Panc1 (cell line): Measurements from ENCODE around the gene SMCR8. TPM values are rescaled to one million over a fixed set of nuclear protein-coding genes. Genes with fewer than 3 reads are reported as not detected.

Experiments used
- ATAC-seq: fragments of 200-7000 bp; cut with Tn5 transposase; 2 replicates; pipeline ENCODE4 v1.9.1; 2020; ENCODE audit warnings: mild to moderate bottlenecking, moderate library complexity
- BruUV-seq: library from RNA; stranded (reverse); fragments of 400-500 nt; replicated peaks from 2 replicates; lab custom pipeline; 2021; lab: Mats Ljungman, UMichigan
- CTCF ChIA-PET: fragments of 300-600 bp; sonication (Branson Sonifier 250); formaldehyde crosslinking; loops from one replicate; lab custom pipeline; 2022; ENCODE audit warnings: antibody characterized with exemption; lab: Charles Lee
- POLR2A ChIA-PET: fragments of 300-600 bp; sonication (Branson Sonifier 250); formaldehyde crosslinking; loops from one replicate; lab custom pipeline; 2022; ENCODE audit warnings: antibody characterized with exemption; lab: Charles Lee
- DNase-seq: peaks from one replicate; pipeline ENCODE4 v3.0.0-alpha.2; 2010; ENCODE audit warnings: low read depth, low spot score
- H3K27ac ChIP-seq: 2 replicates; pipeline ENCODE4 v1.5.1; 2011; ENCODE audit warnings: mild to moderate bottlenecking, low read length, inconsistent platforms
- H3K27me3 ChIP-seq: fragments of 200-500 bp; sonication (Bioruptor generic); 2 replicates; pipeline ENCODE4 v1.6.0; 2014; ENCODE audit warnings: low read length, inconsistent platforms; ENCODE audit not compliant: control insufficient read depth, insufficient read depth
- H3K36me3 ChIP-seq: fragments of 200-500 bp; sonication (Bioruptor generic); 2 replicates; pipeline ENCODE4 v1.5.1; 2014; ENCODE audit warnings: inconsistent platforms, mild to moderate bottlenecking, low read length, moderate library complexity; ENCODE audit not compliant: control insufficient read depth, insufficient read depth
- H3K4me1 ChIP-seq: 2 replicates; pipeline ENCODE4 v1.5.1; 2011; ENCODE audit warnings: inconsistent platforms, mild to moderate bottlenecking, low read length, moderate library complexity; ENCODE audit not compliant: control insufficient read depth, insufficient read depth
- H3K4me3 ChIP-seq, 2 experiments: 2 replicates each; pipeline ENCODE4 v1.5.1; 2011 to 2012; ENCODE audit warnings: low read depth in 2 of 2, low read length in 2 of 2, mild to moderate bottlenecking in 2 of 2, inconsistent platforms in 1 of 2, moderate library complexity in 1 of 2
- H3K9me3 ChIP-seq: fragments of 200-500 bp; sonication (Bioruptor generic); 2 replicates; pipeline ENCODE4 v1.5.1; 2014; ENCODE audit warnings: low read depth, mild to moderate bottlenecking, inconsistent platforms, low read length, moderate library complexity; ENCODE audit not compliant: control insufficient read depth, insufficient read depth
- POLR2AphosphoS5 ChIP-seq: IDR thresholded peaks from 2 replicates; pipeline ENCODE4 v1.6.1; 2012; ENCODE audit warnings: mild to moderate bottlenecking, low read depth, low read length, moderate library complexity
- SIN3A ChIP-seq: IDR thresholded peaks from 2 replicates; pipeline ENCODE4 v1.6.1; 2012; ENCODE audit warnings: low read depth, mild to moderate bottlenecking, low read length, moderate library complexity, borderline replicate concordance; ENCODE audit not compliant: insufficient read depth
- TCF7L2 ChIP-seq: IDR thresholded peaks from 2 replicates; pipeline ENCODE4 v1.6.1; 2011; ENCODE audit warnings: mild to moderate bottlenecking, low read depth, low read length, inconsistent platforms
- in situ Hi-C: cut with HindIII; loops from 2 replicates; pipeline ENCODE4 v1.10.0; 2016; ENCODE audit warnings: low sequenced_read_pairs, low pct_unique_long_range_greater_than_20kb
- intact Hi-C: fragments of 100-400 bp; cut with micrococcal nuclease; formaldehyde crosslinking; loops from one replicate; pipeline ENCODE4 v1.10.0; 2022; ENCODE audit not compliant: unreplicated experiment
- total RNA-seq: library from RNA; stranded (reverse); gene quantifications from one replicate; pipeline ENCODE4 v1.2.1, GENCODE V29; 2021; ENCODE audit not compliant: unreplicated experiment
- TF ChIP-seq, protein P1 (sequence below): fragments of 450-650 bp; IDR thresholded peaks from 2 replicates; pipeline ENCODE4 v1.5.1; 2017; ENCODE audit warnings: mild to moderate bottlenecking
- TF ChIP-seq, protein P2 (sequence below), 2 experiments: IDR thresholded peaks; 2 replicates each; pipeline ENCODE4 v1.6.1; 2011 to 2012; ENCODE audit warnings: low read depth in 2 of 2, control low read depth in 1 of 2, low read length in 1 of 2, mild to moderate bottlenecking in 1 of 2, moderate library complexity in 1 of 2; ENCODE audit not compliant: insufficient read depth in 1 of 2

Gene SMCR8
- total RNA-seq, 1 experiment from 2014 or later, result 24.9 TPM

DNA sequence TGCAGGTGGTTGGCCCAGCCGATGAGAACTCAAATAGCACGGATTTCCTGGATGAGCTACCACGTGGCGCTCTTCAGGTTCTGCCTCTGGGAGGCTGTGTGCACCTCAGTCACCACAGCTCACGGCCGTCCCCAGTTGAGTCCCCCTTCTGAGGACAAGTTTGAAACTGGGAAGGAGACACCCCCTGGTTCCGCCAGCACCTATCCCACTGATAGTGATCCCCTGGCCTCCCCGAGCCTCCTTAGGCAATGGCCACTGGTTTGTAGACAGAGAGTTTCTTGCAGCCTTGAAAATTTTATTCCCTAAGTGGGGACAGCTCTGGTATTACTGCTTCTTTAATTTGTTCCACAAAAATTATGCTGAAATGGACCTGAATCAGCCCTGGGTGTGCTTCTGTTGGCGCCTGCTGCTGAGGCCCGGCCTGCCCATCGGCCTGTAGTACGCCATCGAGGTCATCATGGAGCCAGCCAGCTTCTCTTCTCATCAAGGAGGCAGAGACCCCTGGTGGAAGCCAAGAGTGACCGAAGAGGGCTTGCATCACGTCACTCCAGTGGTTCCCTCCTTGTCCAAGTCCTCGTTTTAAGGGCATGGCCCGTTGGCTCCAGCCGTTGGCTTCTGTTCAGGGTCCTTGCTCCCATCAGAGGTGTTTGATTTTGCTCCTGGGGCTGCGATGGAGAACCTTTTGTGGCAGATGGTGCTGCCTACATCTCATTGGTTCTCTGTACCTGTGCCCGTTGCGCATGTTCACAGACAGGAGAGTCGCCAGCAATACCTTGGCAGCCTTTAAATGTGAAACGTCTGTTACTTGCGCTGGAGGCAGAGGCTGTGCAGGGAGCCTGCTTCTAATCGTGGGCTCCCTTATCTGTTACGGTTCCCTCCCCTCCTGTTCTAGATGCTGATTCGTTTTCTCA is 9.3 kb downstream of the SMCR8 start:
- H3K9me3 ChIP-seq, result no peaks in the 10 kb centered on the region
- H3K4me1 ChIP-seq, result no peaks in the 10 kb centered on the region; the same call in 1 of the 2 replicates
- POLR2A ChIA-PET, result no interaction called here
- ATAC-seq (no peak), DNase-seq (no peak)
- in situ Hi-C loops (no loop called here), intact Hi-C loops (no loop called here)
- no peak overlapping the region for H3K4me3 ChIP-seq
- no peak overlapping the region for H3K27ac ChIP-seq
- BruUV-seq, result no TSS peak
- TF ChIP-seq POLR2AphosphoS5, result no peak
- TF ChIP-seq, protein P1, sequence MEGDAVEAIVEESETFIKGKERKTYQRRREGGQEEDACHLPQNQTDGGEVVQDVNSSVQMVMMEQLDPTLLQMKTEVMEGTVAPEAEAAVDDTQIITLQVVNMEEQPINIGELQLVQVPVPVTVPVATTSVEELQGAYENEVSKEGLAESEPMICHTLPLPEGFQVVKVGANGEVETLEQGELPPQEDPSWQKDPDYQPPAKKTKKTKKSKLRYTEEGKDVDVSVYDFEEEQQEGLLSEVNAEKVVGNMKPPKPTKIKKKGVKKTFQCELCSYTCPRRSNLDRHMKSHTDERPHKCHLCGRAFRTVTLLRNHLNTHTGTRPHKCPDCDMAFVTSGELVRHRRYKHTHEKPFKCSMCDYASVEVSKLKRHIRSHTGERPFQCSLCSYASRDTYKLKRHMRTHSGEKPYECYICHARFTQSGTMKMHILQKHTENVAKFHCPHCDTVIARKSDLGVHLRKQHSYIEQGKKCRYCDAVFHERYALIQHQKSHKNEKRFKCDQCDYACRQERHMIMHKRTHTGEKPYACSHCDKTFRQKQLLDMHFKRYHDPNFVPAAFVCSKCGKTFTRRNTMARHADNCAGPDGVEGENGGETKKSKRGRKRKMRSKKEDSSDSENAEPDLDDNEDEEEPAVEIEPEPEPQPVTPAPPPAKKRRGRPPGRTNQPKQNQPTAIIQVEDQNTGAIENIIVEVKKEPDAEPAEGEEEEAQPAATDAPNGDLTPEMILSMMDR, result no peak
- TF ChIP-seq, protein P2, sequence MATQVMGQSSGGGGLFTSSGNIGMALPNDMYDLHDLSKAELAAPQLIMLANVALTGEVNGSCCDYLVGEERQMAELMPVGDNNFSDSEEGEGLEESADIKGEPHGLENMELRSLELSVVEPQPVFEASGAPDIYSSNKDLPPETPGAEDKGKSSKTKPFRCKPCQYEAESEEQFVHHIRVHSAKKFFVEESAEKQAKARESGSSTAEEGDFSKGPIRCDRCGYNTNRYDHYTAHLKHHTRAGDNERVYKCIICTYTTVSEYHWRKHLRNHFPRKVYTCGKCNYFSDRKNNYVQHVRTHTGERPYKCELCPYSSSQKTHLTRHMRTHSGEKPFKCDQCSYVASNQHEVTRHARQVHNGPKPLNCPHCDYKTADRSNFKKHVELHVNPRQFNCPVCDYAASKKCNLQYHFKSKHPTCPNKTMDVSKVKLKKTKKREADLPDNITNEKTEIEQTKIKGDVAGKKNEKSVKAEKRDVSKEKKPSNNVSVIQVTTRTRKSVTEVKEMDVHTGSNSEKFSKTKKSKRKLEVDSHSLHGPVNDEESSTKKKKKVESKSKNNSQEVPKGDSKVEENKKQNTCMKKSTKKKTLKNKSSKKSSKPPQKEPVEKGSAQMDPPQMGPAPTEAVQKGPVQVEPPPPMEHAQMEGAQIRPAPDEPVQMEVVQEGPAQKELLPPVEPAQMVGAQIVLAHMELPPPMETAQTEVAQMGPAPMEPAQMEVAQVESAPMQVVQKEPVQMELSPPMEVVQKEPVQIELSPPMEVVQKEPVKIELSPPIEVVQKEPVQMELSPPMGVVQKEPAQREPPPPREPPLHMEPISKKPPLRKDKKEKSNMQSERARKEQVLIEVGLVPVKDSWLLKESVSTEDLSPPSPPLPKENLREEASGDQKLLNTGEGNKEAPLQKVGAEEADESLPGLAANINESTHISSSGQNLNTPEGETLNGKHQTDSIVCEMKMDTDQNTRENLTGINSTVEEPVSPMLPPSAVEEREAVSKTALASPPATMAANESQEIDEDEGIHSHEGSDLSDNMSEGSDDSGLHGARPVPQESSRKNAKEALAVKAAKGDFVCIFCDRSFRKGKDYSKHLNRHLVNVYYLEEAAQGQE (IDR thresholded peaks at IDR 0.05; ENCODE audit: insufficient read depth in 1 of 2, low read depth in 2 of 2, low read length in 1 of 2), result no peak
- no peak for TF ChIP-seq SIN3A
- TF ChIP-seq TCF7L2, result no peak
- peaks cover 2% of the 10 kb centered on the region; the same call in 1 of the 2 replicates for H3K36me3 ChIP-seq
- no peaks in the 10 kb centered on the region for H3K27me3 ChIP-seq
- CTCF ChIA-PET, result no interaction called here

DNA sequence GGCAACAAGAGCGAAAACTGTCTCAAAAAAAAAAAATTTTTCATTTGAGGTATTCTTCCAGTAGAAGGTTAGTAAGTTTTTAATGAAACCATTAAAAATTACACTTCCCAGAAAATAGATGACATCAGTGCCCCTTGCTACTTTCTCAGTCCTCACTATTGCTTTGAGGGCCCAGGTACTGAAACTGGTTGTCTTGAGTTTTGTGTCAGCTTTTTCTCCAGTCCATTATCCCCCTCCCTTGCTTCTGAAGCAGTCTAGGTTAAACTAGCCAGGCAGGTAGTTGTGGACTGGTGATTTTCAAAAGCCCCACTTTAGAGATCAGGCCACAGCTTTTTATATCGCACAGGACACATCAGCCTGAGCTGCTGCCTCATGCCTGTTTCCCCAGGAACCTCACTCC is 10.9 kb downstream of the SMCR8 start:
- peaks cover 2% of the 10 kb centered on the region; the same call in 1 of the 2 replicates for H3K36me3 ChIP-seq
- no peak for TF ChIP-seq POLR2AphosphoS5
- no peak for TF ChIP-seq SIN3A
- TF ChIP-seq, protein P2 (IDR thresholded peaks at IDR 0.05; ENCODE audit: insufficient read depth in 1 of 2, low read depth in 2 of 2, low read length in 1 of 2), result no peak
- TF ChIP-seq, protein P1, result no peak
- TF ChIP-seq TCF7L2, result no peak
- H3K27me3 ChIP-seq, result no peaks in the 10 kb centered on the region
- H3K4me1 ChIP-seq, result no peaks in the 10 kb centered on the region
- BruUV-seq, result no TSS peak
- no peak for ATAC-seq
- H3K27ac ChIP-seq, result no peak overlapping the region
- intact Hi-C loops (no loop called here), in situ Hi-C loops (no loop called here)
- CTCF ChIA-PET, result no interaction called here
- DNase-seq, result no peak
- POLR2A ChIA-PET, result no interaction called here
- H3K4me3 ChIP-seq, result no peak overlapping the region
- no peaks in the 10 kb centered on the region for H3K9me3 ChIP-seq
